Mesenchymal stem cell (in vitro differentiated cells and primary cell): ENCODE data around the gene PUDP.
"Not testable (repeated sequence)": the region's sequence is repeated elsewhere in the genome, so short reads cannot be mapped to it uniquely, and the experiment has no call there.

Source experiments
- DNase-seq: peaks from one replicate; pipeline ENCODE4 v3.0.0-alpha.2; 2013
- H2AFZ ChIP-seq: one replicate; pipeline ENCODE4 v1.6.1; 2013; ENCODE audit warnings: low read depth, mild to moderate bottlenecking, control low read depth, inconsistent platforms, low read length, moderate library complexity
- H2AK5ac ChIP-seq: 2 replicates; pipeline ENCODE4 v1.6.1; 2013; ENCODE audit warnings: low read length, moderate library complexity, mild to moderate bottlenecking, inconsistent platforms; ENCODE audit not compliant: severe bottlenecking
- H2BK120ac ChIP-seq: one replicate; pipeline ENCODE4 v1.6.1; 2013; ENCODE audit warnings: low read depth, mild to moderate bottlenecking, inconsistent platforms, low read length, moderate library complexity
- H2BK12ac ChIP-seq, 2 experiments: one replicate each; pipeline ENCODE4 v1.6.1; 2013; ENCODE audit warnings: inconsistent platforms in 2 of 2, low read length in 2 of 2, mild to moderate bottlenecking in 2 of 2, moderate library complexity in 2 of 2, control low read depth in 1 of 2
- H2BK15ac ChIP-seq: one replicate; pipeline ENCODE4 v1.6.1; 2013; ENCODE audit warnings: mild to moderate bottlenecking, low read depth, inconsistent platforms; ENCODE audit not compliant: poor library complexity, severe bottlenecking
- H2BK5ac ChIP-seq: 2 replicates; pipeline ENCODE4 v1.6.1; 2013; ENCODE audit warnings: low read depth, mild to moderate bottlenecking, low read length, control low read depth, inconsistent platforms; ENCODE audit not compliant: poor library complexity, severe bottlenecking
- H3K14ac ChIP-seq, 2 experiments: one replicate each; pipeline ENCODE4 v1.6.1; 2013; ENCODE audit warnings: inconsistent platforms in 2 of 2, low read length in 2 of 2, control low read depth in 1 of 2, mild to moderate bottlenecking in 1 of 2, moderate library complexity in 1 of 2
- H3K18ac ChIP-seq, 2 experiments: one replicate each; pipeline ENCODE4 v1.6.1; 2013; ENCODE audit warnings: inconsistent platforms in 2 of 2, low read length in 2 of 2, control low read depth in 1 of 2, low read depth in 1 of 2, mild to moderate bottlenecking in 1 of 2
- H3K23ac ChIP-seq, 2 experiments: one replicate each; pipeline ENCODE4 v1.6.1; 2013; ENCODE audit warnings: inconsistent platforms in 2 of 2, low read length in 2 of 2, mild to moderate bottlenecking in 2 of 2, moderate library complexity in 2 of 2, control low read depth in 1 of 2
- H3K27ac ChIP-seq: 2 replicates; pipeline ENCODE4 v1.5.1; 2013; ENCODE audit warnings: mild to moderate bottlenecking, moderate library complexity, low read length, control low read depth, inconsistent platforms; ENCODE audit not compliant: poor library complexity, severe bottlenecking
- H3K27me3 ChIP-seq, 2 experiments: 2 replicates each; pipeline versions ENCODE4 v1.6.1 to v1.7.0; 2013; ENCODE audit warnings: low read length in 2 of 2, mild to moderate bottlenecking in 2 of 2, moderate library complexity in 2 of 2, control low read depth in 1 of 2, inconsistent platforms in 1 of 2; ENCODE audit not compliant: control insufficient read depth in 1 of 2, insufficient read depth in 1 of 2
- H3K36me3 ChIP-seq, 2 experiments: 2 replicates each; pipeline versions ENCODE4 v1.6.1 to v1.7.0; 2013; ENCODE audit warnings: low read length in 2 of 2, control low read depth in 1 of 2, inconsistent platforms in 1 of 2, low read depth in 1 of 2, mild to moderate bottlenecking in 1 of 2; ENCODE audit not compliant: insufficient read depth in 2 of 2, control insufficient read depth in 1 of 2
- H3K4ac ChIP-seq, 2 experiments: one replicate each; pipeline ENCODE4 v1.6.1; 2013; ENCODE audit warnings: inconsistent platforms in 2 of 2, low read length in 2 of 2, mild to moderate bottlenecking in 2 of 2, moderate library complexity in 2 of 2, control low read depth in 1 of 2, low read depth in 1 of 2
- H3K4me1 ChIP-seq: 2 replicates; pipeline ENCODE4 v1.6.1; 2013; ENCODE audit warnings: low read depth, low read length, control low read depth; ENCODE audit not compliant: control insufficient read depth, insufficient read depth
- H3K4me2 ChIP-seq: 2 replicates; pipeline ENCODE4 v1.6.1; 2013; ENCODE audit warnings: low read length, mild to moderate bottlenecking, inconsistent platforms; ENCODE audit not compliant: poor library complexity, severe bottlenecking
- H3K4me3 ChIP-seq, 2 experiments: 2 replicates each; pipeline versions ENCODE4 v1.5.1 to v1.7.0; 2013; ENCODE audit warnings: low read length in 2 of 2, mild to moderate bottlenecking in 2 of 2, control low read depth in 1 of 2, low read depth in 1 of 2; ENCODE audit not compliant: insufficient read depth in 1 of 2
- H3K79me1 ChIP-seq: replicated peaks from 2 replicates; pipeline ENCODE4 v1.6.1; 2013; ENCODE audit warnings: mild to moderate bottlenecking, control low read depth, low read length, inconsistent platforms; ENCODE audit not compliant: poor library complexity, severe bottlenecking
- H3K9ac ChIP-seq: 2 replicates; pipeline ENCODE4 v1.7.0; 2013; ENCODE audit warnings: mild to moderate bottlenecking, low read length, moderate library complexity
- H3K9me3 ChIP-seq: 2 replicates; pipeline ENCODE4 v1.7.0; 2013; ENCODE audit warnings: mild to moderate bottlenecking, low read length; ENCODE audit not compliant: control insufficient read depth
- H4K8ac ChIP-seq: one replicate; pipeline ENCODE4 v1.6.1; 2013; ENCODE audit warnings: inconsistent platforms, mild to moderate bottlenecking, low read length, moderate library complexity
- H4K91ac ChIP-seq: one replicate; pipeline ENCODE4 v1.6.1; 2013; ENCODE audit warnings: mild to moderate bottlenecking, low read length, inconsistent platforms
- WGBS: methylation state at CpG from one replicate; pipeline ENCODE4 v1.1.7; 2013; ENCODE audit warnings: mixed read lengths; 5-methylcytosine and 5-hydroxymethylcytosine counted together

PUDP gene

GRCh38 chrX:7028246-7028645 lies 119.7 kb downstream of the PUDP start:
- H3K36me3 ChIP-seq, result no peaks in the 10 kb centered on the region
- H4K8ac ChIP-seq, result no peak overlapping the region
- no peak overlapping the region for H3K18ac ChIP-seq
- H3K23ac ChIP-seq, result no peak overlapping the region
- H3K14ac ChIP-seq, result no peak overlapping the region
- no peak overlapping the region for H2BK15ac ChIP-seq
- no peak overlapping the region for H3K27ac ChIP-seq
- H3K27me3 ChIP-seq, result no peaks in the 10 kb centered on the region
- H3K4ac ChIP-seq, result no peak overlapping the region
- H3K9ac ChIP-seq, result no peak overlapping the region
- H2BK120ac ChIP-seq, result no peak overlapping the region
- H3K4me3 ChIP-seq, result no peak overlapping the region
- no peak overlapping the region for H2BK5ac ChIP-seq
- 88% methylated on average over 4 of the region's 5 CpGs for WGBS
- no peaks in the 10 kb centered on the region for H3K4me1 ChIP-seq
- H2BK12ac ChIP-seq, result no peak overlapping the region
- H2AK5ac ChIP-seq, result no peak overlapping the region
- no peaks in the 10 kb centered on the region for H3K9me3 ChIP-seq
- no peak overlapping the region for H3K4me2 ChIP-seq
- H4K91ac ChIP-seq, result no peak overlapping the region
- H2AFZ ChIP-seq, result no peak overlapping the region
- no peak for DNase-seq
- H3K79me1 ChIP-seq, result no peaks in the 10 kb centered on the region

- Histone ChIP-seq H4K8ac (no peak overlapping the region), H3K27ac (no peak overlapping the region), H3K4me3 (no peak overlapping the region), H3K4ac (no peak overlapping the region), H3K9me3 (no peaks in the 10 kb centered on the region), H2AK5ac (no peak overlapping the region), H3K4me2 (no peak overlapping the region), H3K9ac (no peak overlapping the region), H3K36me3 (no peaks in the 10 kb centered on the region), H3K14ac (no peak overlapping the region), H3K18ac (no peak overlapping the region), H3K79me1 (no peaks in the 10 kb centered on the region), H3K23ac (no peak overlapping the region), H3K4me1 (no peaks in the 10 kb centered on the region), H4K91ac (no peak overlapping the region), H3K27me3 (no peaks in the 10 kb centered on the region), H2BK15ac (no peak overlapping the region), H2BK12ac (no peak overlapping the region), H2AFZ (no peak overlapping the region), H2BK5ac (no peak overlapping the region), H2BK120ac (no peak overlapping the region)
- no peak for DNase-seq
- 86% methylated on average over 6 of the region's 8 CpGs for WGBS
Measured at GRCh38 chrX:7027071-7027470, 120.9 kb downstream of the PUDP start.

- H2AFZ ChIP-seq, H4K8ac ChIP-seq, H3K4me3 ChIP-seq, H4K91ac ChIP-seq, DNase-seq, H2BK120ac ChIP-seq, H3K23ac ChIP-seq, H3K36me3 ChIP-seq, H3K27me3 ChIP-seq, H2BK15ac ChIP-seq, H3K4me2 ChIP-seq, H3K4ac ChIP-seq, H2BK5ac ChIP-seq, H2AK5ac ChIP-seq, H3K79me1 ChIP-seq, H3K9ac ChIP-seq, H3K27ac ChIP-seq, H2BK12ac ChIP-seq, H3K9me3 ChIP-seq, H3K4me1 ChIP-seq, H3K14ac ChIP-seq, H3K18ac ChIP-seq: not testable (repeated sequence)
- 90% methylated on average over 3 of the region's 5 CpGs for WGBS
Measured at GRCh38 chrX:7026365-7026764, 121.6 kb downstream of the PUDP start.

- H3K36me3 ChIP-seq, result no peaks in the 10 kb centered on the region
- no peak overlapping the region for H2AFZ ChIP-seq
- H3K27me3 ChIP-seq, result no peaks in the 10 kb centered on the region
- no peak overlapping the region for H2BK120ac ChIP-seq
- no peaks in the 10 kb centered on the region for H3K79me1 ChIP-seq
- H2BK15ac ChIP-seq, result no peak overlapping the region
- no peak overlapping the region for H3K4me2 ChIP-seq
- no peaks in the 10 kb centered on the region for H3K9me3 ChIP-seq
- no peaks in the 10 kb centered on the region for H3K4me1 ChIP-seq
- H3K27ac ChIP-seq, result no peak overlapping the region
- no peak overlapping the region for H3K18ac ChIP-seq
- WGBS, result no CpG with 5 or more reads among the region's 2 CpGs
- H3K14ac ChIP-seq, result no peak overlapping the region
- no peak overlapping the region for H4K91ac ChIP-seq
- no peak overlapping the region for H3K23ac ChIP-seq
- H3K4ac ChIP-seq, result no peak overlapping the region
- no peak overlapping the region for H2AK5ac ChIP-seq
- H4K8ac ChIP-seq, result no peak overlapping the region
- no peak overlapping the region for H2BK5ac ChIP-seq
- H3K9ac ChIP-seq, result no peak overlapping the region
- no peak for DNase-seq
- H2BK12ac ChIP-seq, result no peak overlapping the region
- H3K4me3 ChIP-seq, result no peak overlapping the region
Measured at GRCh38 chrX:7025471-7025870, 122.5 kb downstream of the PUDP start.
